SK-MEL-5 (cell line): ENCODE data around the gene DOHH. TPM values are rescaled to one million over a fixed set of nuclear protein-coding genes. Genes with fewer than 3 reads are reported as not detected.
A peak's percentile ranks its signal among the peaks of the same experiment; 100 is the strongest.
"Not testable (repeated sequence)": the region's sequence is repeated elsewhere in the genome, so short reads cannot be mapped to it uniquely, and the experiment has no call there.

Experiments
- DNase-seq: peaks from one replicate; pipeline ENCODE4 v3.0.0-alpha.2; 2016; ENCODE audit warnings: low read depth, low spot score
- in situ Hi-C: cut with HindIII; loops from 2 replicates; pipeline ENCODE4 v1.10.0; 2016; ENCODE audit warnings: low sequenced_read_pairs, high pct_unique_total_duplicates, low pct_unique_long_range_greater_than_20kb
- total RNA-seq: library from RNA; depleted of rRNA; stranded (reverse); fragments of >200 nt; shearing (Covaris generic); gene quantifications from 2 replicates; pipeline ENCODE4 v1.2.3, GENCODE V29; 2014

The DOHH gene
- total RNA-seq, 1 experiment from 2014 or later, result 13.4 TPM

DNA sequence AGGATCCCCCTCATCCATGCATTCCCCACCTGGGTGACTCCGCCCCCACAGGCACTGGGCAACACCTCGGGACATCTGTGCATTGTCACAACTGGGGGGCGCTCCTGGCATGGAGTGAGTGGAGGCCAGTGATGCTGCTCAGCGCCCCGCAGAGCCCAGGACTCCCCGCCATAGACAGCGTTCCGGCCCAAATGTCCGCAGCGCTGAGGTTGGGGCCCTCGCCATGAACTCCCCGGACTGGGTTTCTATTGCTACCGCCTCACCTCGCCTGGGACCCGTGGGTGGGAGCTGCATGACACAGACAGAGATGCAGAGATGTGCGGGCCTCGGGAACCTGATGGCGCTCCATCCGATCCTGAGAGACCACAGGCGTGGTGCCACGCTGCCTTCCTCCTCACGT lies 10.3 kb upstream of the DOHH start:
- in situ Hi-C loops, result no loop called here
- DNase-seq, result no peak

GRCh38 chr19:3509566-3509989 lies 9.1 kb upstream of the DOHH start:
- DNase-seq, result no peak
- in situ Hi-C loops, result no loop called here

GRCh38 chr19:3508771-3509535 lies 8.5 kb upstream of the DOHH start:
- in situ Hi-C loops, result no loop called here

GRCh38 chr19:3508121-3508661 lies 7.7 kb upstream of the DOHH start:
- in situ Hi-C loops, DNase-seq: not testable (repeated sequence)

More at GRCh38 chr19:3508771-3509535, 8.5 kb upstream of the DOHH start:
- no peak for DNase-seq

DNA sequence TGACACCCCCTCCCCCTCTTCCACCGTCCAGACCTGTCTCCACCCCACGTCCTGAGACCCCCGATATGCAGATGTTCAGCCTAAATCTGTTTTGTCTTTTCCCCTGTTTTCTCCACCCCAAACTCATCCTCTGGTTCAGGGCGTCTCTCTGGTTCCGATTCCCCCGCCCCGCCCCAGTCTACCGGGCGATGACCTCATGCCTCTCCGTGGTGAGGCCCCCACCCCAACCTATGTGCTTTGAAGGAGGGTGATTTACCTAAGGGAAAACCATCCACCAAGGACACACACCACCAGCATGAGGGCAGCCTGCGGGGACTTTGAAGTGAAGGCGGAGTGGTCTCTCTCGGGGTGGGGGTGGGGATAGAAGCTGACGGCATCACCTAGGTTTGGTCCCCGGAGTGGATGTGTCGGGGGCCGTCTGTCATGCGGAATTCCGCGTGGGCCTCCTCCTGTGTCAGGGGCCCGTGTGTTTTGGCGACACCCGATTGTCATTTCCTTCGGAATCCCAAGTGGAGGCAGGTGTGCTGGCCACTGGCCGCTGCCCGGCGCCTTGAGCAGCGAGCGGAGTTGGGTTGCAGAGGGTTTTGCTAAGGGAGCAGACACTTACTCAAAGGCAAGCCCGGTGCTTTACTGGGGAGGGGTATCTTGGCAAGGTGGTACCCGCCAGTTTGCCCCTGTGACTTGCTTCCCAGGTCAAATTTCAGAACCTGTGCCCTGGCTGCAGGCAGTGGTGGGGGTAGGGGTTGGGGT lies 7.1 kb upstream of the DOHH start:
- in situ Hi-C loops, result no loop called here
- DNase-seq, result no peak

GRCh38 chr19:3506384-3507340 lies 6.2 kb upstream of the DOHH start:
- no peak for DNase-seq
- in situ Hi-C loops, result no loop called here

DNA sequence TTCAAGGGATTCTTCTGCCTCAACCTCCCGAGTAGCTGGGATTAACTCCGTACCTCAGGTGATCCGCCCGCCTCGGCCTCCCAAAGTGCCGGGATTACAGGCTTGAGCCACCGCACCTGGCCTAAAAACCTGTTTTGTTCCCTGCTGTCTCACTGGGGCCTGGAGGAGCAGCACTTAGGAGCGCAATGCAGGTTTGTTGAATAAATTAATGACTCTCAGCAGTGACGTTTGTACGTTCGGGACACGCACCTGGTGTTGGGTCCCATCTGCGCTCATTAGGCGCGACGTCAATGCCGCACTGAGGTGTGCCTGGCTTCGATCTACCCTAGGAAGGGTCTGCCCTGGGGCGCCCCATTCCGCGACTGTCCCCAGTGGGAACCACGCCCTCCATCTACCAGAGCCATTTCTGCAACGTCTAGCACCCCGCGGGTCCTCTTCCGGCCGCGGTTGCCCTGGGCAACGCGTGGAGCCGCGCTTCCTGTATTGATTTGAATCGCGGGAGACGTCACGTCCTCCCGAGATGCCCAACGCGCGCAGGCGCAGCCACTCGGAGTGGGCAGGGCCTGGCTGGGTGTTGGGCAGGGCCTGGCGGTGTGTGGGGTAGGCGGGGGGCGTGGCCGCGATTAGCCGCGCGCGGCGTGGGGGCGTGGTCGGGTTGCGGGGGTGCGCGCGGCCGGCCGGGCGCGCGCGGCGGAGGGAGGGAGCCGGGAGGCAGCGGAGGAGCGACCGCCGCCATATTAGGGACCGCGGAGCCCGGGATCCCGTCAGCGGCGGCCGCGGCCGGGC lies 5.3 kb upstream of the DOHH start, which contains the start of gene FZR1:
TSS of gene FZR1 (plus strand) at position 714 of the 786 bp plus-strand sequence. CDS start 16,679 bp downstream, outside the sequence.
- peak; percentile 96 for DNase-seq
- in situ Hi-C loops, result no loop called here

- DNase-seq, result no peak
- in situ Hi-C loops, result no loop called here
Observed at GRCh38 chr19:3504735-3505134, 4.3 kb upstream of the DOHH start.

GRCh38 chr19:3503036-3503572 lies 2.6 kb upstream of the DOHH start:
- no peak for DNase-seq
- in situ Hi-C loops, result no loop called here

- in situ Hi-C loops, result no loop called here
- DNase-seq, result no peak
Observed at GRCh38 chr19:3501780-3502179, 1.3 kb upstream of the DOHH start.

DNA sequence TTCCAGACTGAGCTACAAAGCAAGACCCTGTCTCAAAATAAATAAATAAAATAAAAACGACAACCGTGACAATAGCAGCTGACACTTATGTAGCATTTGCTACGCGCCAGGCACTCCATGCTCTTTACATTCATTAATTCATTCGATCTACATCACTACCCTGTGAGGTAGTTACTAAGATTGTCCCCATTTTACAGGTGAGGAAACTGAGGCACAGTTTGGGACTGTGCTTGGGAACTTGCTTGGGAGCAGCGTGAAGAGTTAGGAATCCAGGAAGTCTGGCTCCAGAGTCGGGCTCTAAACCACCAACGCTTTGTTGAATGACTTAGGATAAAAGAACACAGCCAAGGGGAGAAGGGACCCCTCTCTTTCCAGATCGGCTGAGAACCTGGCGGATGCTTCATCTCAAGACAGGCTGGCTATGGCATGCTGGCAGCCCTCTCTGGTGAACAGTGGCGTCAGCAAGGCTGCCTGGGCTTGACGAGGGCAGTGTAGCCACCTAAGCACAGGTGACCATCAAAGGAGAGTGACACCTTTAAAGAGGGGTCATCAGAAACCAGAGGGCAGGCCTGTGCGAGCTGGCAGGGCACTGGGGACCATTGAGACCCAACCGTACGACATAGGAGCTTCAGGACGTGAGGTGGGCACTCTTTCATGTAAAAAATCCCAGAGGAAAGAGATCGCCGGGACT lies 591 bp downstream of the DOHH start:
- no peak for DNase-seq
- in situ Hi-C loops, result no loop called here

GRCh38 chr19:3497757-3498520 lies 2.5 kb downstream of the DOHH start:
- in situ Hi-C loops, result no loop called here
- DNase-seq, result no peak

- no peak for DNase-seq
- in situ Hi-C loops, result no loop called here
Observed at GRCh38 chr19:3496392-3497273, 3.8 kb downstream of the DOHH start.

- in situ Hi-C loops, result no loop called here
- no peak for DNase-seq
Observed at GRCh38 chr19:3494559-3494958, 5.9 kb downstream of the DOHH start.

GRCh38 chr19:3494051-3494450 lies 6.4 kb downstream of the DOHH start:
- in situ Hi-C loops, result no loop called here

More at GRCh38 chr19:3494051-3494450, 6.4 kb downstream of the DOHH start:
- no peak for DNase-seq
